GM08714 (cell line): ENCODE results near the gene MBD5.

Experiments
- H3K4me3 ChIP-seq: fragments of 200-500 bp; sonication (Bioruptor generic); 2 replicates; pipeline ENCODE4 v1.5.1; 2014; ENCODE audit warnings: mild to moderate bottlenecking, low read length, inconsistent platforms
- ZNF274 ChIP-seq: IDR thresholded peaks from 2 replicates; pipeline ENCODE4 v1.6.1; 2012; ENCODE audit warnings: mild to moderate bottlenecking, low read depth, low read length

MBD5 gene

DNA sequence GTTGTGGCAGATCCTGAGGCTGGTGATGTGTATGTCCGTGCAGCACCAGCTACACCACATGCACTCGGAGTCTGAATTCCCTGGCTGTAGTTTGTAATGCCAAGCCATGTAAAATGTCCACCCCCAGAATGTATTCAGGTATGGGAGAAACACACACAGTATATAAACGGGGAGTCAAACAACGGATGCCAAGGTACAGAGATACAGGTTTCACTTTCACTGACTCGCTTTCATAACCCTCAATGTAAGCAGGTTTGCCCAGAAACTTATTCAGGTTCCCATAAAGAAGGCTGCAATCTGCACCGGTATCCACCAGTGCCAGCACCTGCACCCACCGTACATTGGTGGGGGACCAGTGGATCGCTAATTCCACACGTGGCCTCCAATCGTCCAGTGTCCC lies 237.2 kb downstream of the MBD5 start:
- TF ChIP-seq ZNF274, result no peak
- no peak overlapping the region for H3K4me3 ChIP-seq

DNA sequence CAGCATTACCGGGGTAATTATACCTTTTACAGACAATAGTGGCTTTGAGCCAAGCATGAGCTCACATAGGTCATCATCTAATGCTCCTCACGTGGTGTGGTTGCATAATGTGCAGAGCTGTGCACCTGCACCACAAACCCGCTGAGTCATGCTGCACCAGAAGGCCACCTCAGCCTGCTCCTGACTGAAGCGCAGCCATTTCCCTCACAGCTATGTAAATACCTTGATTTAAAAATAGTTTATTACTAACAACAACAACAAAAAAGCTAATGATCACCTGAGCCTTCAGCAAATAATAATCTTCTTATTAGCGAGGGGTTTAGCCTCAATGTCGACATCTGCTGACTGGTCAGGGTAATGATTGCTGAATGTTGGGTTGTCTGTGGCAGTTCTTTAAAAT lies 238.8 kb downstream of the MBD5 start:
- TF ChIP-seq ZNF274, result no peak
- H3K4me3 ChIP-seq, result no peak overlapping the region

DNA sequence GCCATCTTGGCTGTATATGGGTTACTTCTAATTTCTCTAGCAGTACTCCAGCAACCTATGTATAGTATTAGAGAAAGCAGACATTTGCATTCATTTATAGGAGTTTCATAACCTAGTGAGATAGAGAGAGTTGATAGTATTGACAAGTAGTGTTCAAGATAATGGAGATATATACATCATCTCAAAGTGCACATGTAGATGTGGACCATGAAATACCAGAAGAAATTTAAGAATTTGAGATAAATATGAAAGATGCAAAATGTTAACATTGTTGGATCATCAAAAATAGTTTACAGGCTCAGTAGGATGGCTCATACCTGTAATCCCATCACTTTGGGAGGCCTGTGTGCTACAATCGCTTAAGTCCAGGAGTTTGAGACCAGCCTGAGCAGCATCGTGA lies 243.0 kb downstream of the MBD5 start:
- no peak overlapping the region for H3K4me3 ChIP-seq
- no peak for TF ChIP-seq ZNF274

- TF ChIP-seq ZNF274, result no peak
- no peak overlapping the region for H3K4me3 ChIP-seq
These were observed 252.3 kb downstream of the MBD5 start for GRCh38 chr2:148273158-148273691.

- no peak overlapping the region for H3K4me3 ChIP-seq
- no peak for TF ChIP-seq ZNF274
These were observed 258.3 kb downstream of the MBD5 start for GRCh38 chr2:148279216-148279615.

GRCh38 chr2:148282201-148282600 lies 261.3 kb downstream of the MBD5 start:
- no peak overlapping the region for H3K4me3 ChIP-seq
- no peak for TF ChIP-seq ZNF274

DNA sequence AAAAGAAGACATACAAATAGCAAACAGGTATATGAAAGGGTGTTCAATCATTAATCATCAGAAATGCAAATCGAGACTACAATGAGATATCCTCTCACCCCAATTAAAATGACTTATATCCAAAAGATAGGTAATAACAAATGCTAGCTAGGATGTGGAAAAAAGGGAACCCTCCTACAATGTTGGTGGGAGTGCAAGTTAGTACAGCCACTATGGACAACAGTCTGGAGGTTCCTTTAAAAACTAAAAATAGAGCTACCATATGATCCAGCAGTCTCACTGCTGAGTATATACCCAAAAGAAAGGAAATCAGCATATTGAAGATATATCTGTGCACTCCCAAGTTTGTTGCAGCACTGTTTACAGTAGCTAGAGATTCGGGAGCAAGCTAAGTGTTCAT lies 271.5 kb downstream of the MBD5 start:
- TF ChIP-seq ZNF274, result no peak
- no peak overlapping the region for H3K4me3 ChIP-seq

GRCh38 chr2:148298196-148298595 lies 277.3 kb downstream of the MBD5 start:
- no peak overlapping the region for H3K4me3 ChIP-seq

DNA sequence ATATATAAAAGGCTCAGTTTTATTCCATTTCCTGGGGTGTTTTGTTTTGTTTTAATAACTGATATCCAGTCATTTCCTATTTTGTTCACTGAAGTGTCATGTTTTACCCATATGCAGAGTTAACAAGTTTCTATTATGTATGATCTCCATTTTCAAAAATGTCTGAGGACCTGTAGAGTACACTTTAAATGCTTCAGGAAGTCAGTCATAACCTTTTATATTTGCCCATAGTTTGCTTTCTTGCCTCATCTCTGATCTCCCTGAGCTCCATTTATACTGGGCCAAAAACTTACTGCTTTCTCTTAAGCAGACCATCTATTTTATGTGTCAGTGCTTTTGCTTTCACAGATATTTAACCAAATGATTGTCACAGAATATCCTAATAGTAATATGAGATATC lies 278.7 kb downstream of the MBD5 start:
- TF ChIP-seq ZNF274, result no peak

More at GRCh38 chr2:148298196-148298595, 277.3 kb downstream of the MBD5 start:
- no peak for TF ChIP-seq ZNF274

GRCh38 chr2:148300544-148300943 lies 279.7 kb downstream of the MBD5 start:
- TF ChIP-seq ZNF274, result no peak

More for the DNA sequence above, 278.7 kb downstream of the MBD5 start:
- no peak overlapping the region for H3K4me3 ChIP-seq

DNA sequence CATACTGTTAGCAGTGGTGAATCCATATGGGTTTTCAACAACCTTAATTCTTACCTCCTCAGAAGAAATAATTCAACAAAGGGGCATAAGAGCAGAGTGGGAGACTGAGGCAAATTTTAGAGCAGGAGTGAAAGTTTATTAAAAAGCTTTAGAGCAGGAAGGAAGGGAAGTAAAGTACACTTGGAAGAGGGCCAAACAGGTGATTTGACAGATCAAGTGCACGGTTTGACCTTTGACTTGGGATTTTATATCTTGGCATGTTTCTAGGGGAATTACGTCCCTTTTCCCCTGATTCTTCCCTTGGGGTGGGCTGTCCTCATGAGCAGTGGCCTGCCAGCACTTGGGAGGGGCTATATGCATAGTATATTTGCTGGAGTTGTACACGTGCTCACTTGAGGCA lies 280.5 kb downstream of the MBD5 start:
- no peak overlapping the region for H3K4me3 ChIP-seq
- no peak for TF ChIP-seq ZNF274

More at GRCh38 chr2:148300544-148300943, 279.7 kb downstream of the MBD5 start:
- H3K4me3 ChIP-seq, result no peak overlapping the region

GRCh38 chr2:148302526-148302925 lies 281.6 kb downstream of the MBD5 start:
- H3K4me3 ChIP-seq, result no peak overlapping the region
- TF ChIP-seq ZNF274, result no peak

DNA sequence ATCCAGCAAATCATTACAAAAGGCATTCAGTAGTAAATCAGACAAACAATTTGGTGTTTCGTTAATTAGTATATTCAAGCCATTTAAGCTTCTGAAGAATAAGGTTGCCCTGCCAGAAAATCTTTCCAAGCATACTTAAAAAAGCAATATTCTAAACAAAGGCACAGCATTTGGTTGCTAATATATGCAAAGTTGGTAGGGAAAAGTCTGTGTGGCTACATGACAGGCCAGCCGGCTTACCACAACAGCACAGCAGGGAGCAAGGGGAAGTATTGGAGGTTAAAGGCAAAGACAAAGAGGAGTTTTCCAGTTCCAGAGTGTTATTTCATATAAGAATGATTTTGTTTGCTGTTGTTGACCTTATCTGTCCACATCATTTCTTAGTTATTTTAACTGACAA lies 282.3 kb downstream of the MBD5 start:
- no peak for TF ChIP-seq ZNF274
- H3K4me3 ChIP-seq, result no peak overlapping the region

DNA sequence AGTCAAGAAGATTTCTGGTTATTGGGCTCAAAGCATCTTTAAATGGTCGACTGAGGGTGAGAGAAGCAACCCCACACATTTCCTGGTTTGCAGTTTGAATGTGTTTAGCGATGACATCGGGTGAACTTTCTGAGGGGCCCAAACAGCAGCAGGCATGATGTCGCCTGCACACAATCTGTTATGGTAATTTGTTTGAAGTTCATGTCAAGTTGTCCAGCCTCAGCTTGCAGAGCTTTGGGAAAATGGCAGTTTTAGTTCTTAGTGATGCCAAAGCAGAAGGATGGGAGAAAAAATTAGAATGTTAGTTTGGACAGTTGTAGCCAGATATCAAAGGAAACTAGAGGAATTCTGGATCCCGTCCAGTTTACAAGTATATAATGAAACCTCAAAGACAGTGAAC lies 284.6 kb downstream of the MBD5 start:
- no peak overlapping the region for H3K4me3 ChIP-seq
- TF ChIP-seq ZNF274, result no peak

GRCh38 chr2:148306027-148306426 lies 285.1 kb downstream of the MBD5 start:
- no peak for TF ChIP-seq ZNF274

DNA sequence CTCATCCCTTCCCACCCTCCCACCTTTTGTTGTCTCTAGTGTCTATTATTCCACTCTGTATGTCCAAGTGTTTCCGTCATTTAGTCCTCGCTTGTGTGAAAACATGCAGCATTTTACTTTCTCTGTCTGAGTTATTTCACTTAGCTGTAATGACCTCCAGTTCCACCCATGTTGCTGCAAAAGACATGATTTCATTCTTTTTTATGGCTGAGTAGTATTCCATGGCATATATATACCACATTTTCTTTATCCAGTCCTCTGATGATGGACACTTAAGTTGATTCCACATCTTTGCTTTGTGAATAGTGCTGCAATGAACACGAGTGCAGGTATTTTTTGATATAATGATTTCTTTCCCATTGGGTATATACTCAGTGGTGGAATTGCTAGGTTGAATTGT lies 296.7 kb downstream of the MBD5 start:
- no peak overlapping the region for H3K4me3 ChIP-seq
- TF ChIP-seq ZNF274, result no peak

More at GRCh38 chr2:148306027-148306426, 285.1 kb downstream of the MBD5 start:
- no peak overlapping the region for H3K4me3 ChIP-seq
